WTC11 (cell line): ENCODE measurements around the gene EDIL3.

ENCODE experiments used
- ATF2 ChIP-seq: sonication (generic); formaldehyde crosslinking; IDR thresholded peaks from 2 replicates; pipeline ENCODE4 v1.8.1; 2022; ENCODE audit warnings: low read depth, missing genetic modification reagents, borderline replicate concordance
- JUN ChIP-seq: sonication (generic); formaldehyde crosslinking; IDR thresholded peaks from 2 replicates; pipeline ENCODE4 v1.8.0; 2023; ENCODE audit warnings: mild to moderate bottlenecking, missing genetic modification reagents
- NR3C1 ChIP-seq: sonication (generic); formaldehyde crosslinking; conservative IDR thresholded peaks from 2 replicates; pipeline ENCODE4 v1.8.1; 2023; ENCODE audit warnings: low read depth, mild to moderate bottlenecking, missing genetic modification reagents
- PREB ChIP-seq: sonication (generic); formaldehyde crosslinking; IDR thresholded peaks from 2 replicates; pipeline ENCODE4 v1.8.1; 2022; ENCODE audit warnings: mild to moderate bottlenecking, missing genetic modification reagents, moderate library complexity, borderline replicate concordance
- PRRX2 ChIP-seq: fragments of 250-450 bp; sonication (Bioruptor Pico); IDR thresholded peaks from 2 replicates; pipeline ENCODE4 v1.8.0; 2021; ENCODE audit warnings: mild to moderate bottlenecking
- SP1 ChIP-seq: sonication (generic); formaldehyde crosslinking; conservative IDR thresholded peaks from 2 replicates; pipeline ENCODE4 v1.8.1; 2022; ENCODE audit warnings: missing genetic modification reagents
- ZNF121 ChIP-seq: sonication (generic); formaldehyde crosslinking; IDR thresholded peaks from 2 replicates; pipeline ENCODE4 v1.8.0; 2023; ENCODE audit warnings: missing genetic modification reagents
- ZNF423 ChIP-seq: fragments of 250-450 bp; sonication (Bioruptor Pico); IDR thresholded peaks from 2 replicates; pipeline ENCODE4 v2.1.2; 2022; ENCODE audit warnings: mild to moderate bottlenecking, moderate library complexity
- TF ChIP-seq, protein P1 (sequence below): fragments of 200-600 bp; IDR thresholded peaks from 2 replicates; pipeline ENCODE4 v1.8.0; 2022; ENCODE audit warnings: antibody characterized with exemption

GRCh38 chr5:84272771-84273516, 111.7 kb downstream of the EDIL3 start:
- TF ChIP-seq ZNF423 (CRISPR knock-in tag) (no peak), SP1 (CRISPR knock-in tag) (no peak), ZNF121 (CRISPR knock-in tag) (no peak), JUN (CRISPR knock-in tag) (no peak), PRRX2 (CRISPR knock-in tag) (no peak), ATF2 (no peak), NR3C1 (CRISPR knock-in tag) (no peak), PREB (CRISPR knock-in tag) (no peak)
- TF ChIP-seq, protein P1, sequence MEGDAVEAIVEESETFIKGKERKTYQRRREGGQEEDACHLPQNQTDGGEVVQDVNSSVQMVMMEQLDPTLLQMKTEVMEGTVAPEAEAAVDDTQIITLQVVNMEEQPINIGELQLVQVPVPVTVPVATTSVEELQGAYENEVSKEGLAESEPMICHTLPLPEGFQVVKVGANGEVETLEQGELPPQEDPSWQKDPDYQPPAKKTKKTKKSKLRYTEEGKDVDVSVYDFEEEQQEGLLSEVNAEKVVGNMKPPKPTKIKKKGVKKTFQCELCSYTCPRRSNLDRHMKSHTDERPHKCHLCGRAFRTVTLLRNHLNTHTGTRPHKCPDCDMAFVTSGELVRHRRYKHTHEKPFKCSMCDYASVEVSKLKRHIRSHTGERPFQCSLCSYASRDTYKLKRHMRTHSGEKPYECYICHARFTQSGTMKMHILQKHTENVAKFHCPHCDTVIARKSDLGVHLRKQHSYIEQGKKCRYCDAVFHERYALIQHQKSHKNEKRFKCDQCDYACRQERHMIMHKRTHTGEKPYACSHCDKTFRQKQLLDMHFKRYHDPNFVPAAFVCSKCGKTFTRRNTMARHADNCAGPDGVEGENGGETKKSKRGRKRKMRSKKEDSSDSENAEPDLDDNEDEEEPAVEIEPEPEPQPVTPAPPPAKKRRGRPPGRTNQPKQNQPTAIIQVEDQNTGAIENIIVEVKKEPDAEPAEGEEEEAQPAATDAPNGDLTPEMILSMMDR, result no peak
